ENCODE results near the gene LDHA.

Gene LDHA

DNA sequence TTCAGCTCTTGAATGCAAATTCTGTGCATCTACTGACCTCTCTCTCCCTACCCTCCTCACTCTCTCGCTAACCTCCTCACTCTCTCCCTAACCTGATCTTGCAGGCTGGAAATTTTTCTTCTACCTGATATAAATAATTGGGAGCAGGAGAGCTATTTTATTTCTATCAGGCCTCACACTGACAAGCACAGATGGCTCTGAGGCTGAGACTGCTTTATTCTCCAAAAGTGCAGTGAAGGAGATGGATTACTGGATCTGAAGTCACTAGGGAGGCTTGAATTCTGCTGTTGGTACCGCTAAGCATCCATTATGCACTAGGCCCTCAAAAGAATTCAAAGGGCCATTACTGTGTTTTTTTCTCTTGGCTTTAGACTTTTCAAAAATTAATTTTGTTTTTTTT, 19.4 kb upstream of the LDHA start:
- TF ChIP-seq, protein P1, sequence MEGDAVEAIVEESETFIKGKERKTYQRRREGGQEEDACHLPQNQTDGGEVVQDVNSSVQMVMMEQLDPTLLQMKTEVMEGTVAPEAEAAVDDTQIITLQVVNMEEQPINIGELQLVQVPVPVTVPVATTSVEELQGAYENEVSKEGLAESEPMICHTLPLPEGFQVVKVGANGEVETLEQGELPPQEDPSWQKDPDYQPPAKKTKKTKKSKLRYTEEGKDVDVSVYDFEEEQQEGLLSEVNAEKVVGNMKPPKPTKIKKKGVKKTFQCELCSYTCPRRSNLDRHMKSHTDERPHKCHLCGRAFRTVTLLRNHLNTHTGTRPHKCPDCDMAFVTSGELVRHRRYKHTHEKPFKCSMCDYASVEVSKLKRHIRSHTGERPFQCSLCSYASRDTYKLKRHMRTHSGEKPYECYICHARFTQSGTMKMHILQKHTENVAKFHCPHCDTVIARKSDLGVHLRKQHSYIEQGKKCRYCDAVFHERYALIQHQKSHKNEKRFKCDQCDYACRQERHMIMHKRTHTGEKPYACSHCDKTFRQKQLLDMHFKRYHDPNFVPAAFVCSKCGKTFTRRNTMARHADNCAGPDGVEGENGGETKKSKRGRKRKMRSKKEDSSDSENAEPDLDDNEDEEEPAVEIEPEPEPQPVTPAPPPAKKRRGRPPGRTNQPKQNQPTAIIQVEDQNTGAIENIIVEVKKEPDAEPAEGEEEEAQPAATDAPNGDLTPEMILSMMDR (IDR thresholded peaks at IDR 0.05), result no peak
- no peak overlapping the region for H3K4me3 ChIP-seq
- H3K27ac ChIP-seq, result no peak overlapping the region
- DNase-seq (ENCODE audit: low spot score), result no peak

DNA sequence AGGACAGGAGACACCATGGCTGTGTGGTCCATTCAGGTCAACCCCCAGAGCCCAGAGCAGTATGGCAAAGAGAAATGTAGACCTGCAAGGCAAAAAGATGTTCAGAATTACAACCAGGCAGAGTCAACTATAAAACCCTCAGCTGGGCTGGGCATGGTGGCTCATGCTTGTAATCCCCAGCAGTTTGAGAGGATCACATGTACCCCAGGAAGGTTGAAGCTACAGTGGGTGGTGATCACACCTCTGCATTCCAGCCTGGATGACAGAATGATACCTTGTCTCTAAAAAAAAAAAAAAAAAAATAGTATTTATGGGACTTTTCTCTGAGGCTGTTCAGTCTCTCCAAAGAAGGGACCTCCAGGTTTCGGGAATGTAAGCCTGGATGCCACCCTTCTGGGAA, 18.4 kb upstream of the LDHA start:
- TF ChIP-seq, protein P1 (IDR thresholded peaks at IDR 0.05), result no peak
- no peak overlapping the region for H3K27ac ChIP-seq
- H3K4me3 ChIP-seq, result no peak overlapping the region
- DNase-seq (ENCODE audit: low spot score), result no peak

DNA sequence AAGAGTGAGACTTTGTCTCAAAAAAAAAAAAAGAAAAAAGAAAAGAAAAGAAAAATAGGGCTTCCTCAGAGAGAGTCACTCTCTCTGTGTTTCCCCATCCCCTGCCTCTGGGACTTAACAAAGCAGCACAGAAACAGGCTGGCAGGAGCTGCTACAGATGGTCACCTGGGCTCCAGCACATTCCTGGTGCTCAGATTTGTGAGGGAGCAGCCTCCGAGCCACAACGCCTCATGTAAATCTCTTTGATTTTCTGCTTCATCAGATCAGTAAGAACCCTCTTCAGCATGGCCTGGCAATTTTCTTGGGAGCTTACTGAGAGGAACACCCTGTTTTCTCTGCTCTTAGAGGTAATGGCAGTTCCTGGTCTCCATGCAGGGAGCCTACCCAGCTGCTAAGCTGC, 15.2 kb upstream of the LDHA start:
- no peak overlapping the region for H3K4me3 ChIP-seq
- DNase-seq (ENCODE audit: low spot score), result no peak
- H3K27ac ChIP-seq, result no peak overlapping the region
- TF ChIP-seq, protein P1 (IDR thresholded peaks at IDR 0.05), result no peak

DNA sequence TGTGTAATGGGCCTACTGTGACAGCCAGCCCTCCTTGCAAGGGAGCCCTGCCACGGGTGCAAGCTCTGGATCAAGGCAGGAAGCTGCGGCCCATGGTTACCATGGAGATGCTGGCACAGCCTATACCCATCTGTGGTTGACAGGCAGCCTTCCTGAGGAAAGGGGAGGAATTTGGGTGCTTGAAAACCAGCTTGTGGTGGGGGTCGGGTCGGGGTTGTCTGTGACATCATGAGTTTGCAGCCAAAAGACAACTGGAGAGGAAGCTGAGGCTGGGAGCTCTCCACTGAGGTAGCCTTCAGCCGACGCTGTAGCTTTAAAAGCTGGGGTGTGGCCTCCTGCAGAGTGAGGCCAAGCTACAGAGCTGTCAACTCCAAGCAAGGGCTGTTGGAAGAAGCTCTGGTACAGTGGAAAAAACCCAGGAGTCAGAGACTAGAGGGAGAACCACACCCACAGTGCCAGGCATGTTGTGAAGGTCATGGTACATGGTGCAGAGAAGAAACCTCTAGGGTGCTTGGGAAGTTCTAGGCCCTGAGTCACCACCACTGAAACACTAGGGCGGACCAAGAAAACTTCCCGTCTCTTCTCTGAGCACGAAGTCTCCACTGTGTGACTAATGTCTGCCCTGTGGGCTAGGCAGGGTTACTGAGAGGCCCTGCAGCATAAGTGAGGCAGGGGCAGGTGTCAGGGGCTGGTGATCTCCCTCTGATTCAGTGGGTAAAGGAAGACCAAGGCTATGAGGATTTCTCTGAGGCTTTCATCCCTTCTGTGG, 10.8 kb upstream of the LDHA start:
- Histone ChIP-seq H3K27ac (peak overlapping the region; percentile 96 to 99), H3K4me3 (peak overlapping the region; percentile 55)
- TF ChIP-seq, protein P1 (IDR thresholded peaks at IDR 0.05), result no peak

DNA sequence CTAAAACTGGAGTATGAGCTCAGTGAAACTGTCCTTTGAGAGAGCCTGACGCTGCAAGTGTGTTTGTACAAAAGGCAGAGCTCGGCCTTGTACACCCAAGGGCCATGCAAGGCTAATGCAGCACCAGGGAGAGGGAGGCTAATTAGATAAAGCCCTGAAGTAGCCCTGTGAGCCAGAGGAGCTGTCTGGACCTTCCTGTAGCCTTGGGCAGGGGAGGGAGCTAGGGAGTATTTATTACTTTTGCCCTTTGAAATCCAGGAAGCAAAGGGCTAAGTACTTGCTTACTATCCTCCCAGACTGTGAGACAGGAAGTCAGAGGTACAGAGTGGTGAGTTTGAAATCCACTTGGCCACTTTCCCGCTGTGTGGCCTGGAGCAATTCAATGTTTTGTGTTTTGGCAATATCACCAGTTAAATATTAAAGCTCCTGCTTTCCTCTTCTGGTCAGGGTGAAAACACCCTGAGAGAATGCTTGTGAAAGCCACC, 10.2 kb upstream of the LDHA start:
- DNase-seq (ENCODE audit: low spot score), result peak; percentile 79
- TF ChIP-seq, protein P1 (IDR thresholded peaks at IDR 0.05), result no peak
- H3K27ac ChIP-seq, result peak overlapping the region; percentile 96 to 99
- H3K4me3 ChIP-seq, result peak overlapping the region; percentile 55

More for the DNA sequence above, 10.8 kb upstream of the LDHA start:
- peak; percentile 96 for DNase-seq (ENCODE audit: low spot score)

DNA sequence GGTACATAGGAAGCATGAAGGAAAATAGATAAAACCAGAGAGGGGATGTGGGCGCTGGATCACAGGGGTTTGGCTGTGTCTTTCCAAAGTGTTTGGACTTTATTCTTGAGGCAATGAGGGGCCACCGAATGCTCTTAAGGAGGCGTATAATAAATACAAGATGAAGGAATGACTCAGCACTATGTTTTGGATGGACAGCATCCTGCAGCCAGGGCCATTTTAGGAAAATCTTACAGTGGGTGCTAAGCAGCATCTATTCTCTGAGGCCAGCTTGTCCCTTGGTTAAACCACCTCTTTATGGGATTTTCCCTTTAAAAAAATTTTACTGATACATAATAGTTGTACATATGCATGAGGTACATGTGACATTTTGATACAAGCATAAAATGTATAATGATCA, 4.3 kb upstream of the LDHA start:
- no peak overlapping the region for H3K27ac ChIP-seq
- no peak for DNase-seq (ENCODE audit: low spot score)
- TF ChIP-seq, protein P1 (IDR thresholded peaks at IDR 0.05), result no peak
- no peak overlapping the region for H3K4me3 ChIP-seq

All from coronary artery (tissue), 2 donors.